ENCODE data around the gene PTPA. TPM values are rescaled to one million over a fixed set of nuclear protein-coding genes. Genes with fewer than 3 reads are reported as not detected.

PTPA gene
- total and polyA plus RNA-seq, 11 donors = 96.0 to 212 (median 172) TPM

DNA sequence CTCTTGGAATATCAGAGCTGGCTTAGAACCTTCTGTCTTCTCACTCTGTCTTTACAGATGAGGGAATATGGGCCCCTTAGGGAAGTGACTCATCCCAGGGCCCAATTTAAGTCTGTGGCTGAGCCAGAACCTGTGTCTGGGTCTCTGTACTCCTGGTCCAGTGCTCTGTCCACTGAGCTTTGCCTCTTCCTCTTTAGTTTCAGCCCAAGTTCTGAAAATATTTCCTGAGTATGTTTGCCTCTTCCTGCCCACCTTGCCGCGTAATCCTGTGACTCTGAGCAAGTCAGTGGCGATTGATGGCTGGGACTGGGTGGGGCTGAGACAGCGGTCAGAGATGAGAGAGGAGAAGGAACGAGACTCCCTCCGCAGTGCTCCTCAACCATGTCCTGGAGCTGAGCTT, 59.0 kb downstream of the PTPA start:
- 64 to 79% (median 72%) methylated on average over 6 of the region's 6 CpGs for WGBS, 4 donors
- H3K36me3 ChIP-seq = no peaks in the 10 kb centered on the region
- intact Hi-C loops (cut with DNase I) = loop anchor here in 9 of 10 donors (2.0 to 10.0 kb wide), 7 partner anchors 85 to 445 kb away; no protein-coding TSS in a partner anchor
- no peaks in the 10 kb centered on the region for H3K9me3 ChIP-seq
- TF ChIP-seq POLR2A (IDR thresholded peaks at IDR 0.05) = no peak
- TF ChIP-seq, protein P1, sequence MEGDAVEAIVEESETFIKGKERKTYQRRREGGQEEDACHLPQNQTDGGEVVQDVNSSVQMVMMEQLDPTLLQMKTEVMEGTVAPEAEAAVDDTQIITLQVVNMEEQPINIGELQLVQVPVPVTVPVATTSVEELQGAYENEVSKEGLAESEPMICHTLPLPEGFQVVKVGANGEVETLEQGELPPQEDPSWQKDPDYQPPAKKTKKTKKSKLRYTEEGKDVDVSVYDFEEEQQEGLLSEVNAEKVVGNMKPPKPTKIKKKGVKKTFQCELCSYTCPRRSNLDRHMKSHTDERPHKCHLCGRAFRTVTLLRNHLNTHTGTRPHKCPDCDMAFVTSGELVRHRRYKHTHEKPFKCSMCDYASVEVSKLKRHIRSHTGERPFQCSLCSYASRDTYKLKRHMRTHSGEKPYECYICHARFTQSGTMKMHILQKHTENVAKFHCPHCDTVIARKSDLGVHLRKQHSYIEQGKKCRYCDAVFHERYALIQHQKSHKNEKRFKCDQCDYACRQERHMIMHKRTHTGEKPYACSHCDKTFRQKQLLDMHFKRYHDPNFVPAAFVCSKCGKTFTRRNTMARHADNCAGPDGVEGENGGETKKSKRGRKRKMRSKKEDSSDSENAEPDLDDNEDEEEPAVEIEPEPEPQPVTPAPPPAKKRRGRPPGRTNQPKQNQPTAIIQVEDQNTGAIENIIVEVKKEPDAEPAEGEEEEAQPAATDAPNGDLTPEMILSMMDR (IDR thresholded peaks at IDR 0.05) = no peak
- DNase-seq (no peak), ATAC-seq (no peak)
- no peak overlapping the region for H3K27ac ChIP-seq
- no peaks in the 10 kb centered on the region for H3K27me3 ChIP-seq
- H3K4me1 ChIP-seq = peaks cover 0 to 58% (median 35%) of the 10 kb centered on the region in 12 donors
- H3K4me3 ChIP-seq = no peak overlapping the region

GRCh38 chr9:129171993-129172751, 61.0 kb downstream of the PTPA start:
- Histone ChIP-seq H3K9me3 (no peaks in the 10 kb centered on the region), H3K4me3 (no peak overlapping the region), H3K27ac (peak overlapping the region in 3 of 12 donors; percentile 97 to 100 (median 98)), H3K27me3 (no peaks in the 10 kb centered on the region), H3K36me3 (no peaks in the 10 kb centered on the region), H3K4me1 (peaks cover 0 to 49% (median 33%) of the 10 kb centered on the region in 12 donors)
- TF ChIP-seq POLR2A (IDR thresholded peaks at IDR 0.05) = no peak
- TF ChIP-seq, protein P1 (IDR thresholded peaks at IDR 0.05) = no peak
- DNase-seq (no peak), ATAC-seq (no peak)
- intact Hi-C loops (cut with DNase I) = loop anchor here in 9 of 10 donors (2.0 to 10.0 kb wide), 7 partner anchors 83 to 443 kb away; no protein-coding TSS in a partner anchor
- WGBS, 4 donors = 72 to 82% (median 77%) methylated on average over 7 of the region's 7 CpGs

DNA sequence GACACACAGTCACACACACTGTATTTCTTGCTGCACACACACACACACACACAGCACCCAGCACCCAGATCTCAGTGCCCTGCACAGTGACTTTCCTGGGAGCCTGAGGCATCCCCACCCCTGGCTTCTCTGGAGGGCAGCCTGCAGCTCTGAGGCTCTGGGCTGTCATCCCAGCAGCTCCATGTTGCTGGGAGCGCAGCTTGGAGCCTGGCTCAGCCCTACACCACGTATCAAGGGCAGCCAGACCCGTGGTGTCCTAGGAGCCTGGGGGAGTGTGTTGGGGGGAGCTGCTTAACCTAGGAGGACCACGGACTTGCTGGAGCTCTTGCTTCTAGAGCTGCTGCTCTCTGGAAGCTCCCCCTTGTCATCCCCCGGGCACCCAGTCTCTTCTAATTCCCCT, 61.6 kb downstream of the PTPA start:
- Histone ChIP-seq H3K36me3 (no peaks in the 10 kb centered on the region), H3K4me1 (peaks cover 0 to 47% (median 26%) of the 10 kb centered on the region in 12 donors), H3K27me3 (no peaks in the 10 kb centered on the region), H3K4me3 (no peak overlapping the region), H3K9me3 (no peaks in the 10 kb centered on the region), H3K27ac (peak overlapping the region in 8 of 12 donors; percentile 97 to 100 (median 99))
- DNase-seq (peak in 1 of 5 donors; percentile 55), ATAC-seq (peak in 1 of 4 donors; percentile 5)
- 37 to 50% (median 42%) methylated on average over 2 to 5 of the region's 5 CpGs for WGBS, 4 donors
- intact Hi-C loops (cut with DNase I) = loop anchor here in 8 of 10 donors (5.0 to 10.0 kb wide), 6 partner anchors 82 to 442 kb away; no protein-coding TSS in a partner anchor
- TF ChIP-seq, protein P1 (IDR thresholded peaks at IDR 0.05) = no peak
- TF ChIP-seq POLR2A (IDR thresholded peaks at IDR 0.05) = no peak

Data from heart left ventricle (tissue), 16 donors.